ENCODE measurements around the gene MGAT5. TPM values are rescaled to one million over a fixed set of nuclear protein-coding genes. Genes with fewer than 3 reads are reported as not detected.

MGAT5 gene
- total RNA-seq, 1 donor from 2014 or later = 58.8 TPM

GRCh38 chr2:134319596-134320254 lies 65.9 kb downstream of the MGAT5 start:
- Mint-ChIP-seq H3K4me3 (ENCODE audit: unreplicated experiment) (no peak overlapping the region), H3K4me1 (ENCODE audit: low read depth, unreplicated experiment) (no peaks in the 10 kb centered on the region), H3K9me3 (ENCODE audit: unreplicated experiment) (peaks cover 2% of the 10 kb centered on the region), H3K27ac (ENCODE audit: unreplicated experiment) (no peak overlapping the region), H3K36me3 (ENCODE audit: unreplicated experiment) (peaks cover 16% of the 10 kb centered on the region), H3K27me3 (ENCODE audit: unreplicated experiment) (peaks cover 3% of the 10 kb centered on the region)
- TF ChIP-seq CTCF (IDR thresholded peaks at IDR 0.05; ENCODE audit: partially characterized antibody, unreplicated experiment) = no peak
- DNase-seq = no peak

GRCh38 chr2:134320930-134321329 lies 67.1 kb downstream of the MGAT5 start:
- peaks cover 3% of the 10 kb centered on the region for H3K27me3 Mint-ChIP-seq (ENCODE audit: unreplicated experiment)
- H3K36me3 Mint-ChIP-seq (ENCODE audit: unreplicated experiment) = peaks cover 16% of the 10 kb centered on the region
- no peak for DNase-seq
- peaks cover 2% of the 10 kb centered on the region for H3K9me3 Mint-ChIP-seq (ENCODE audit: unreplicated experiment)
- H3K4me1 Mint-ChIP-seq (ENCODE audit: low read depth, unreplicated experiment) = no peaks in the 10 kb centered on the region
- TF ChIP-seq CTCF (IDR thresholded peaks at IDR 0.05; ENCODE audit: partially characterized antibody, unreplicated experiment) = no peak
- H3K4me3 Mint-ChIP-seq (ENCODE audit: unreplicated experiment) = no peak overlapping the region
- H3K27ac Mint-ChIP-seq (ENCODE audit: unreplicated experiment) = no peak overlapping the region

GRCh38 chr2:134323777-134324176 lies 69.9 kb downstream of the MGAT5 start:
- TF ChIP-seq CTCF (IDR thresholded peaks at IDR 0.05; ENCODE audit: partially characterized antibody, unreplicated experiment) = no peak
- Mint-ChIP-seq H3K4me1 (ENCODE audit: low read depth, unreplicated experiment) (peaks cover 4% of the 10 kb centered on the region), H3K36me3 (ENCODE audit: unreplicated experiment) (peaks cover 10% of the 10 kb centered on the region), H3K4me3 (ENCODE audit: unreplicated experiment) (no peak overlapping the region), H3K9me3 (ENCODE audit: unreplicated experiment) (peaks cover 3% of the 10 kb centered on the region), H3K27me3 (ENCODE audit: unreplicated experiment) (peaks cover 3% of the 10 kb centered on the region), H3K27ac (ENCODE audit: unreplicated experiment) (no peak overlapping the region)
- no peak for DNase-seq

- no peak overlapping the region for H3K4me3 Mint-ChIP-seq (ENCODE audit: unreplicated experiment)
- no peak for TF ChIP-seq CTCF (IDR thresholded peaks at IDR 0.05; ENCODE audit: partially characterized antibody, unreplicated experiment)
- peaks cover 6% of the 10 kb centered on the region for H3K36me3 Mint-ChIP-seq (ENCODE audit: unreplicated experiment)
Observed at GRCh38 chr2:134324430-134324829, 70.6 kb downstream of the MGAT5 start.

GRCh38 chr2:134324947-134325346 lies 71.1 kb downstream of the MGAT5 start:
- no peak for TF ChIP-seq CTCF (IDR thresholded peaks at IDR 0.05; ENCODE audit: partially characterized antibody, unreplicated experiment)
- H3K9me3 Mint-ChIP-seq (ENCODE audit: unreplicated experiment) = peaks cover 3% of the 10 kb centered on the region
- H3K27me3 Mint-ChIP-seq (ENCODE audit: unreplicated experiment) = peaks cover 3% of the 10 kb centered on the region
- H3K27ac Mint-ChIP-seq (ENCODE audit: unreplicated experiment) = no peak overlapping the region
- no peak for DNase-seq
- no peak overlapping the region for H3K4me3 Mint-ChIP-seq (ENCODE audit: unreplicated experiment)
- H3K36me3 Mint-ChIP-seq (ENCODE audit: unreplicated experiment) = peaks cover 5% of the 10 kb centered on the region
- H3K4me1 Mint-ChIP-seq (ENCODE audit: low read depth, unreplicated experiment) = peaks cover 4% of the 10 kb centered on the region

More at GRCh38 chr2:134324430-134324829, 70.6 kb downstream of the MGAT5 start:
- DNase-seq = no peak
- Mint-ChIP-seq H3K9me3 (ENCODE audit: unreplicated experiment) (peaks cover 3% of the 10 kb centered on the region), H3K27me3 (ENCODE audit: unreplicated experiment) (peaks cover 3% of the 10 kb centered on the region), H3K4me1 (ENCODE audit: low read depth, unreplicated experiment) (peaks cover 4% of the 10 kb centered on the region), H3K27ac (ENCODE audit: unreplicated experiment) (no peak overlapping the region)

Measured in glutamatergic neuron (in vitro differentiated cells).